ENCODE data around the gene CD1D. TPM values are rescaled to one million over a fixed set of nuclear protein-coding genes. Genes with fewer than 3 reads are reported as not detected.

Gene CD1D
- total RNA-seq, 6 experiments from 2014 or later, result 5.4 to 8.9 (median 7.1) TPM

DNA sequence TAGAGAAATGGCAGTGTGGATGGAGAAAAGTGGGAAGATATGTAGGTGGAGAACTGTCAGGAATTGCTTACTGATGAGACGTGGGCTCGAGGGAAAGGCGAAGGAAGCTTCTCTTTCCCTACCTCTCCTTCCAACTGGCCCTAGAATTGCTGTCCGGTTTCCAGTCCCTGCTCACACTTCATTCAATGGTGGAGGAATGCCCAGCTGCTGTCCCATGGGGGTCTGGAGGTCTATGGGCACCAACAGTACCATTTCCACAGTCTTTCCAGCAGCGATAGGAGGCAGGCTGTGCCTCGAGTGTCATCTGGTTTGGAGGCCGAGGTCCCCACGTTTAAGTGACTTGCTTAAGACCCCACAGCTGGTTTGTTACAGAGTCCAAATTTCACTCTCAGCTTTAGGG is 31.5 kb upstream of the CD1D start:
- intact Hi-C loops (cut with DNase I), result no loop called here
- Histone ChIP-seq H3K4me1 (peaks cover 0 to 9% (median 6%) of the 10 kb centered on the region in 4 donors), H3K4me3 (peak overlapping the region; percentile 22 to 50 (median 46)), H3K36me3 (no peaks in the 10 kb centered on the region), H3K27me3 (no peaks in the 10 kb centered on the region), H3K9me3 (no peaks in the 10 kb centered on the region), H3K27ac (peak overlapping the region; percentile 38 to 58 (median 41))
- WGBS (ENCODE audit: insufficient coverage, low coverage, low lambda C conversion rate, missing lambda C conversion rate), result 25% methylated on average over 5 of the region's 8 CpGs
- DNase-seq (no peak), ATAC-seq (peak in 2 of 4 donors; percentile 5 to 24)
- TF ChIP-seq POLR2A (IDR thresholded peaks at IDR 0.05), result no peak
- TF ChIP-seq, protein P1, sequence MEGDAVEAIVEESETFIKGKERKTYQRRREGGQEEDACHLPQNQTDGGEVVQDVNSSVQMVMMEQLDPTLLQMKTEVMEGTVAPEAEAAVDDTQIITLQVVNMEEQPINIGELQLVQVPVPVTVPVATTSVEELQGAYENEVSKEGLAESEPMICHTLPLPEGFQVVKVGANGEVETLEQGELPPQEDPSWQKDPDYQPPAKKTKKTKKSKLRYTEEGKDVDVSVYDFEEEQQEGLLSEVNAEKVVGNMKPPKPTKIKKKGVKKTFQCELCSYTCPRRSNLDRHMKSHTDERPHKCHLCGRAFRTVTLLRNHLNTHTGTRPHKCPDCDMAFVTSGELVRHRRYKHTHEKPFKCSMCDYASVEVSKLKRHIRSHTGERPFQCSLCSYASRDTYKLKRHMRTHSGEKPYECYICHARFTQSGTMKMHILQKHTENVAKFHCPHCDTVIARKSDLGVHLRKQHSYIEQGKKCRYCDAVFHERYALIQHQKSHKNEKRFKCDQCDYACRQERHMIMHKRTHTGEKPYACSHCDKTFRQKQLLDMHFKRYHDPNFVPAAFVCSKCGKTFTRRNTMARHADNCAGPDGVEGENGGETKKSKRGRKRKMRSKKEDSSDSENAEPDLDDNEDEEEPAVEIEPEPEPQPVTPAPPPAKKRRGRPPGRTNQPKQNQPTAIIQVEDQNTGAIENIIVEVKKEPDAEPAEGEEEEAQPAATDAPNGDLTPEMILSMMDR (IDR thresholded peaks at IDR 0.05), result no peak

DNA sequence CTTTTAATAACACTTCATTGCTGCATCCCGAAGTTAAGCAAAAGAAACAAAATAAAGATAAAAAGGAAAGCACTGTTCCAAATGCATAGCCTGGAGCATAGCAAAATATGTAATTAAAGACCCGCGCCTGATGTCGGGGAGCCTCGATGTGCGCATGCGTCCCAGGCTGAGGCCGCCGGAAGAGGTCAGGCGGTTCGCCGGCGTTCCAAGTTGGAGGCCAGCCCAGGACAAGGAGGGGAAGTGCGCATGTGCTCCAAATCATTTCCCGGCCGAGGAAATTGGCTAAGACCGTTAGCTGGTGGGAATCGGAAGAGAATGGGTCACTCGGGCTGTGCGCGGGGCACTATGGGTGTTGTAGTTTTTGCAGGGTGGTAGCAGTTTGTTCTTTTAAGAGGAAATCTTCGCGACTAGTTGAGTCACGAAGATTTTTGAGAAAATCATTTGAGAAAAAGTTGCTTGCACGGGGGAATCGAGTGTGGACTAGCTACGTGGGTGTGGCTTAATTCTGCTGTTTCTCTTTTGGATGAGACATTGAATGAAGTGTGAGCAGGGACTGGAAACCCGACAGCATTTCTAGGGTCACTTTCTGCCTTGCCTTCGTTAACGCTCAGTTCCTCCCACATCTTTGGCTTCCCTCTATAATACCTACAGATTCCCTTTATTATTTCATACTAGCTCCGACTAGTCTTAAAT is 31.0 kb upstream of the CD1D start:
- peak; percentile 94 to 98 (median 97) for ATAC-seq
- 6% methylated on average over 31 of the region's 31 CpGs for WGBS (ENCODE audit: insufficient coverage, low coverage, low lambda C conversion rate, missing lambda C conversion rate)
- intact Hi-C loops (cut with DNase I), result no loop called here

DNA sequence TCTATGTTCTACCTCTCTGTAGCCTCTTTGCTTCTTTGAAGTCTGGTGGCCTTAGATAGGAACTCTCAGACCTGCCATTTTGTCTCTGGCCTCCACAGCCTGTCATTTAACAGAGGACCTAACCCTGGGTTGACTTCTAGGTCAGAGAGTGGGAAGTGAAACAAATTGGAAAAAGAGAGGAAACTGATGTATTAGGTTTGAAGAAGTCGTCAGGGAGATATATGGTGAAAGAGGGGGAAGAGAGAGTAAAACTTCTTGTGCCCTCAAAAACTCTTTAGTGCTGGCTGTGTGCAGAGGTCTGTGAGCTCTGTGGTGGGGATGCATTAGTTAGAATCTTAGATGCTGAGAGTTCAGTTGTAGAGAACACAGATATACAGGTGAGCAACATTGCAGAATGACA is 30.2 kb upstream of the CD1D start:
- no peak overlapping the region for H3K4me3 ChIP-seq
- DNase-seq (no peak), ATAC-seq (peak in 3 of 4 donors; percentile 11 to 41 (median 19))
- no peaks in the 10 kb centered on the region for H3K9me3 ChIP-seq
- H3K27ac ChIP-seq, result no peak overlapping the region
- no peaks in the 10 kb centered on the region for H3K36me3 ChIP-seq
- intact Hi-C loops (cut with DNase I), result no loop called here
- H3K4me1 ChIP-seq, result peaks cover 0 to 9% (median 6%) of the 10 kb centered on the region in 4 donors
- no peaks in the 10 kb centered on the region for H3K27me3 ChIP-seq
- TF ChIP-seq, protein P1 (IDR thresholded peaks at IDR 0.05), result no peak
- TF ChIP-seq POLR2A (IDR thresholded peaks at IDR 0.05), result no peak
- 35% methylated on average over 1 of the region's 1 CpG for WGBS (ENCODE audit: insufficient coverage, low coverage, low lambda C conversion rate, missing lambda C conversion rate)

More for the DNA sequence above, 31.0 kb upstream of the CD1D start:
- Histone ChIP-seq H3K4me3 (peak overlapping the region; percentile 22 to 50 (median 46)), H3K27me3 (no peaks in the 10 kb centered on the region), H3K4me1 (peaks cover 0 to 9% (median 6%) of the 10 kb centered on the region in 4 donors), H3K27ac (peak overlapping the region; percentile 38 to 58 (median 41)), H3K9me3 (no peaks in the 10 kb centered on the region), H3K36me3 (no peaks in the 10 kb centered on the region)
- TF ChIP-seq, protein P1 (IDR thresholded peaks at IDR 0.05), result no peak
- no peak for TF ChIP-seq POLR2A (IDR thresholded peaks at IDR 0.05)
- peak; percentile 94 to 97 (median 95) for DNase-seq

DNA sequence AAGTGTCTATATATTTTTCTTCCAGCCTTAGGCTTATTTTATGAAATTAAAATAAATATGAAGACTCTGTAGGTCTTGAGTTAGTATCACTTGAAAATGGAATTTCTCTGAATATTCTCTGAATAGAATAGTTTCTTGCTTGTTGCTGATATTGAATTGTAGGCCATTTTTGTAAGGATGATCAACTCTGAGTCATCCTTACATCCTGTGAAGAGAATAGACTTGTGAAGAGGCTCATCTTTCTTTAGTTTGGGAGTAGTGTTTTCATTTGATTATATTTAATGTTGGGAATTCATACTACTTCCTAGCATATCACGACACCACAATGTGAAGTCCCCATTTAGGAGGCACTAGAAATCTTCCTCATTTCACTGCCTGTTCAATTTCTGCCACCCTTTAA is 27.5 kb upstream of the CD1D start:
- no peak for DNase-seq
- 44% methylated on average over 1 of the region's 1 CpG for WGBS (ENCODE audit: insufficient coverage, low coverage, low lambda C conversion rate, missing lambda C conversion rate)
- H3K9me3 ChIP-seq, result no peaks in the 10 kb centered on the region

More for the DNA sequence above, 27.5 kb upstream of the CD1D start:
- no peak overlapping the region for H3K4me3 ChIP-seq
- no peaks in the 10 kb centered on the region for H3K27me3 ChIP-seq
- peaks cover 0 to 9% (median 6%) of the 10 kb centered on the region in 4 donors for H3K4me1 ChIP-seq
- intact Hi-C loops (cut with DNase I), result no loop called here
- no peak overlapping the region for H3K27ac ChIP-seq
- no peak for TF ChIP-seq POLR2A (IDR thresholded peaks at IDR 0.05)
- TF ChIP-seq, protein P1 (IDR thresholded peaks at IDR 0.05), result no peak
- H3K36me3 ChIP-seq, result no peaks in the 10 kb centered on the region
- no peak for ATAC-seq

Data from right lobe of liver (tissue), 6 donors.